Motor neuron (in vitro differentiated cells): ENCODE results near the gene SREBF2. TPM values are rescaled to one million over a fixed set of nuclear protein-coding genes. Genes with fewer than 3 reads are reported as not detected.
A peak's percentile ranks its signal among the peaks of the same experiment; 100 is the strongest.

Experiments used
- ATAC-seq, 8 experiments: fragments of 200-7000 bp; cut with Tn5 transposase; replicated peaks in 6 of 8; 2 replicates each; pipeline ENCODE4 v1.8.0; 2021; ENCODE audit warnings: mild to moderate bottlenecking in 8 of 8, moderate library complexity in 8 of 8
- H3K27ac ChIP-seq, 2 donors: fragments of 250-450 bp; sonication (Bioruptor Pico); 2 replicates each; pipeline ENCODE4 v1.9.0; 2021; ENCODE audit warnings: antibody characterized with exemption in 2 of 2, mild to moderate bottlenecking in 2 of 2, moderate library complexity in 1 of 2
- H3K4me1 ChIP-seq, 2 donors: fragments of 250-450 bp; sonication (Bioruptor Pico); replicated peaks in 1 of 2; 2 replicates each; pipeline ENCODE4 v1.6.1; 2021; ENCODE audit warnings: antibody characterized with exemption in 2 of 2, mild to moderate bottlenecking in 2 of 2, moderate library complexity in 1 of 2
- H3K4me3 ChIP-seq, 5 donors: fragments of 250-450 bp; sonication (Bioruptor Pico); 2 replicates each; pipeline ENCODE4 v1.9.0; 2021; ENCODE audit warnings: antibody characterized with exemption in 5 of 5, mild to moderate bottlenecking in 5 of 5, moderate library complexity in 4 of 5
- WGBS, 10 experiments: fragments of 450-650 bp; shearing (Covaris generic); methylation state at CpG; one replicate each; pipeline ENCODE4 v1.0.0; 2022; 5-methylcytosine and 5-hydroxymethylcytosine counted together
- in situ Hi-C, 9 experiments: fragments of 400-800 bp; cut with MboI; loops; one replicate each; pipeline ENCODE4 v1.15.0; 2021; ENCODE audit warnings: low sequenced_read_pairs in 9 of 9, low pct_unique_long_range_greater_than_20kb in 2 of 9; ENCODE audit not compliant: unreplicated experiment in 9 of 9
- total RNA-seq, 8 experiments: library from RNA; unstranded; fragments of 300-600 nt; gene quantifications; 2 replicates each; pipeline versions ENCODE4 v1.2.3 to v1.2.4, GENCODE V29; 2022

Gene SREBF2
- total RNA-seq, 8 experiments from 2014 or later, result 40.9 to 173 (median 120) TPM

GRCh38 chr22:41876275-41876674 lies 43.4 kb downstream of the SREBF2 start:
- Histone ChIP-seq H3K4me3 (no peak overlapping the region), H3K27ac (no peak overlapping the region), H3K4me1 (no peaks in the 10 kb centered on the region)
- ATAC-seq, result no peak
- in situ Hi-C loops, result no loop called here
- WGBS, 10 experiments, result 58 to 100% (median 93%) methylated on average over 1 to 3 of the region's 3 CpGs; no CpG with 5 or more reads in 1 of the 10 experiments

GRCh38 chr22:41876675-41877074 lies 43.8 kb downstream of the SREBF2 start:
- Histone ChIP-seq H3K27ac (no peak overlapping the region), H3K4me3 (no peak overlapping the region), H3K4me1 (no peaks in the 10 kb centered on the region)
- no peak for ATAC-seq
- in situ Hi-C loops, result no loop called here

- H3K4me1 ChIP-seq, result no peaks in the 10 kb centered on the region
- no peak overlapping the region for H3K27ac ChIP-seq
- no peak for ATAC-seq
- in situ Hi-C loops, result no loop called here
- WGBS, 10 experiments, result 92 to 100% (median 99%) methylated on average over 1 to 10 of the region's 16 CpGs; no CpG with 5 or more reads in 2 of the 10 experiments
- no peak overlapping the region for H3K4me3 ChIP-seq
These were observed 47.7 kb downstream of the SREBF2 start for GRCh38 chr22:41880653-41881052.

GRCh38 chr22:41883400-41883799 lies 50.5 kb downstream of the SREBF2 start:
- 82 to 100% (median 100%) methylated on average over 1 to 2 of the region's 2 CpGs; no CpG with 5 or more reads in 4 of the 10 experiments for WGBS, 10 experiments
- in situ Hi-C loops, result no loop called here
- no peak for ATAC-seq
- Histone ChIP-seq H3K4me3 (no peak overlapping the region), H3K4me1 (no peaks in the 10 kb centered on the region), H3K27ac (no peak overlapping the region)

- in situ Hi-C loops, result no loop called here
- H3K4me3 ChIP-seq, result no peak overlapping the region
- WGBS, 10 experiments, result 90 to 100% (median 100%) methylated on average over 1 to 2 of the region's 2 CpGs; no CpG with 5 or more reads in 6 of the 10 experiments
- no peaks in the 10 kb centered on the region for H3K4me1 ChIP-seq
- no peak for ATAC-seq
- H3K27ac ChIP-seq, result no peak overlapping the region
These were observed 52.2 kb downstream of the SREBF2 start for GRCh38 chr22:41885116-41885515.

- Histone ChIP-seq H3K27ac (no peak overlapping the region), H3K4me3 (no peak overlapping the region), H3K4me1 (no peaks in the 10 kb centered on the region)
- no peak for ATAC-seq
- 76 to 100% (median 94%) methylated on average over 1 to 6 of the region's 6 CpGs; no CpG with 5 or more reads in 2 of the 10 experiments for WGBS, 10 experiments
- in situ Hi-C loops, result no loop called here
These were observed 52.6 kb downstream of the SREBF2 start for GRCh38 chr22:41885516-41885915.

GRCh38 chr22:41888627-41889200 lies 55.8 kb downstream of the SREBF2 start:
- H3K4me3 ChIP-seq, result no peak overlapping the region
- ATAC-seq, result peak in 1 of 8 experiments; percentile 50
- 74 to 100% (median 94%) methylated on average over 1 to 4 of the region's 4 CpGs; no CpG with 5 or more reads in 1 of the 10 experiments for WGBS, 10 experiments
- in situ Hi-C loops, result no loop called here
- H3K27ac ChIP-seq, result no peak overlapping the region
- no peaks in the 10 kb centered on the region for H3K4me1 ChIP-seq

- in situ Hi-C loops, result no loop called here
These were observed 58.5 kb downstream of the SREBF2 start for GRCh38 chr22:41891407-41891806.

GRCh38 chr22:41892721-41893120 lies 59.8 kb downstream of the SREBF2 start:
- in situ Hi-C loops, result no loop called here
- 100% methylated on average over 2 of the region's 4 CpGs; no CpG with 5 or more reads in 9 of the 10 experiments for WGBS, 10 experiments
- peak in 1 of 8 experiments; percentile 16 for ATAC-seq
- H3K4me3 ChIP-seq, result no peak overlapping the region
- no peak overlapping the region for H3K27ac ChIP-seq
- no peaks in the 10 kb centered on the region for H3K4me1 ChIP-seq

More at GRCh38 chr22:41891407-41891806, 58.5 kb downstream of the SREBF2 start:
- 80 to 100% (median 100%) methylated on average over 1 to 2 of the region's 9 CpGs; no CpG with 5 or more reads in 5 of the 10 experiments for WGBS, 10 experiments
- H3K27ac ChIP-seq, result no peak overlapping the region
- H3K4me3 ChIP-seq, result no peak overlapping the region
- ATAC-seq, result no peak
- no peaks in the 10 kb centered on the region for H3K4me1 ChIP-seq

- Histone ChIP-seq H3K4me1 (no peaks in the 10 kb centered on the region), H3K4me3 (no peak overlapping the region), H3K27ac (no peak overlapping the region)
- in situ Hi-C loops, result no loop called here
- WGBS, 10 experiments, result 17 to 100% (median 97%) methylated on average over 1 to 5 of the region's 7 CpGs; no CpG with 5 or more reads in 2 of the 10 experiments
- ATAC-seq, result no peak
These were observed 60.9 kb downstream of the SREBF2 start for GRCh38 chr22:41893591-41894375.

GRCh38 chr22:41898645-41899044 lies 65.7 kb downstream of the SREBF2 start:
- ATAC-seq, result no peak
- Histone ChIP-seq H3K27ac (no peak overlapping the region), H3K4me1 (no peaks in the 10 kb centered on the region), H3K4me3 (no peak overlapping the region)
- in situ Hi-C loops, result no loop called here
- WGBS, 10 experiments, result 80 to 100% (median 83%) methylated on average over 1 to 7 of the region's 11 CpGs; no CpG with 5 or more reads in 3 of the 10 experiments

- in situ Hi-C loops, result no loop called here
- Histone ChIP-seq H3K4me3 (no peak overlapping the region), H3K27ac (no peak overlapping the region), H3K4me1 (no peaks in the 10 kb centered on the region)
- ATAC-seq, result no peak
- 60 to 94% (median 91%) methylated on average over 1 to 5 of the region's 5 CpGs; no CpG with 5 or more reads in 7 of the 10 experiments for WGBS, 10 experiments
These were observed 66.2 kb downstream of the SREBF2 start for GRCh38 chr22:41899110-41899509.

- Histone ChIP-seq H3K4me1 (no peaks in the 10 kb centered on the region), H3K27ac (no peak overlapping the region), H3K4me3 (no peak overlapping the region)
- WGBS, 10 experiments, result 40 to 100% (median 90%) methylated on average over 1 to 10 of the region's 13 CpGs; no CpG with 5 or more reads in 2 of the 10 experiments
- in situ Hi-C loops, result no loop called here
- no peak for ATAC-seq
These were observed 67.2 kb downstream of the SREBF2 start for GRCh38 chr22:41899992-41900651.
